HL-60 (cell line): ENCODE results near the gene ZNF292.

Experiments used
- DNase-seq, 2 experiments: peaks; one replicate each; pipeline ENCODE4 v3.0.0-alpha.2; 2010 to 2020; ENCODE audit warnings: low read depth in 1 of 2, low spot score in 1 of 2
- H3K27ac ChIP-seq: fragments of 250-450 bp; sonication (Bioruptor Pico); replicated peaks from 2 replicates; pipeline ENCODE4 v1.5.1; 2020; ENCODE audit warnings: mild to moderate bottlenecking, moderate library complexity
- H3K27me3 ChIP-seq: fragments of 250-450 bp; sonication (Bioruptor Pico); 2 replicates; pipeline ENCODE4 v1.5.1; 2021; ENCODE audit warnings: mild to moderate bottlenecking, moderate library complexity; ENCODE audit not compliant: insufficient read depth, poor library complexity, severe bottlenecking
- H3K4me3 ChIP-seq: replicated peaks from 2 replicates; pipeline ENCODE4 v1.5.1; 2011; ENCODE audit warnings: mild to moderate bottlenecking, control low read depth, low read length; ENCODE audit not compliant: insufficient read depth
- GABPA ChIP-seq: IDR thresholded peaks from 2 replicates; pipeline ENCODE4 v1.6.1; 2012; ENCODE audit warnings: low read depth
- POLR2AphosphoS5 ChIP-seq: IDR thresholded peaks from 2 replicates; pipeline ENCODE4 v1.6.1; 2012; ENCODE audit warnings: low read depth
- SPI1 ChIP-seq: IDR thresholded peaks from 2 replicates; pipeline ENCODE4 v1.6.1; 2012; ENCODE audit warnings: low read depth, mild to moderate bottlenecking, borderline replicate concordance
- TF ChIP-seq, protein P1 (sequence below): IDR thresholded peaks from 2 replicates; pipeline ENCODE4 v1.6.1; 2012; ENCODE audit warnings: low read depth; ENCODE audit not compliant: insufficient replicate concordance
- TF ChIP-seq, protein P2 (sequence below): IDR thresholded peaks from one replicate; pipeline ENCODE4 v1.5.1; 2011; ENCODE audit warnings: low read length, control low read depth, inconsistent platforms; ENCODE audit not compliant: insufficient read depth

Gene ZNF292

GRCh38 chr6:87261534-87261933, 106.2 kb downstream of the ZNF292 start:
- no peak overlapping the region for H3K27ac ChIP-seq
- no peak for DNase-seq
- no peak overlapping the region for H3K4me3 ChIP-seq
- no peak for TF ChIP-seq SPI1
- no peak for TF ChIP-seq POLR2AphosphoS5
- TF ChIP-seq, protein P1, sequence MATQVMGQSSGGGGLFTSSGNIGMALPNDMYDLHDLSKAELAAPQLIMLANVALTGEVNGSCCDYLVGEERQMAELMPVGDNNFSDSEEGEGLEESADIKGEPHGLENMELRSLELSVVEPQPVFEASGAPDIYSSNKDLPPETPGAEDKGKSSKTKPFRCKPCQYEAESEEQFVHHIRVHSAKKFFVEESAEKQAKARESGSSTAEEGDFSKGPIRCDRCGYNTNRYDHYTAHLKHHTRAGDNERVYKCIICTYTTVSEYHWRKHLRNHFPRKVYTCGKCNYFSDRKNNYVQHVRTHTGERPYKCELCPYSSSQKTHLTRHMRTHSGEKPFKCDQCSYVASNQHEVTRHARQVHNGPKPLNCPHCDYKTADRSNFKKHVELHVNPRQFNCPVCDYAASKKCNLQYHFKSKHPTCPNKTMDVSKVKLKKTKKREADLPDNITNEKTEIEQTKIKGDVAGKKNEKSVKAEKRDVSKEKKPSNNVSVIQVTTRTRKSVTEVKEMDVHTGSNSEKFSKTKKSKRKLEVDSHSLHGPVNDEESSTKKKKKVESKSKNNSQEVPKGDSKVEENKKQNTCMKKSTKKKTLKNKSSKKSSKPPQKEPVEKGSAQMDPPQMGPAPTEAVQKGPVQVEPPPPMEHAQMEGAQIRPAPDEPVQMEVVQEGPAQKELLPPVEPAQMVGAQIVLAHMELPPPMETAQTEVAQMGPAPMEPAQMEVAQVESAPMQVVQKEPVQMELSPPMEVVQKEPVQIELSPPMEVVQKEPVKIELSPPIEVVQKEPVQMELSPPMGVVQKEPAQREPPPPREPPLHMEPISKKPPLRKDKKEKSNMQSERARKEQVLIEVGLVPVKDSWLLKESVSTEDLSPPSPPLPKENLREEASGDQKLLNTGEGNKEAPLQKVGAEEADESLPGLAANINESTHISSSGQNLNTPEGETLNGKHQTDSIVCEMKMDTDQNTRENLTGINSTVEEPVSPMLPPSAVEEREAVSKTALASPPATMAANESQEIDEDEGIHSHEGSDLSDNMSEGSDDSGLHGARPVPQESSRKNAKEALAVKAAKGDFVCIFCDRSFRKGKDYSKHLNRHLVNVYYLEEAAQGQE, result no peak
- no peak for TF ChIP-seq GABPA
- TF ChIP-seq, protein P2, sequence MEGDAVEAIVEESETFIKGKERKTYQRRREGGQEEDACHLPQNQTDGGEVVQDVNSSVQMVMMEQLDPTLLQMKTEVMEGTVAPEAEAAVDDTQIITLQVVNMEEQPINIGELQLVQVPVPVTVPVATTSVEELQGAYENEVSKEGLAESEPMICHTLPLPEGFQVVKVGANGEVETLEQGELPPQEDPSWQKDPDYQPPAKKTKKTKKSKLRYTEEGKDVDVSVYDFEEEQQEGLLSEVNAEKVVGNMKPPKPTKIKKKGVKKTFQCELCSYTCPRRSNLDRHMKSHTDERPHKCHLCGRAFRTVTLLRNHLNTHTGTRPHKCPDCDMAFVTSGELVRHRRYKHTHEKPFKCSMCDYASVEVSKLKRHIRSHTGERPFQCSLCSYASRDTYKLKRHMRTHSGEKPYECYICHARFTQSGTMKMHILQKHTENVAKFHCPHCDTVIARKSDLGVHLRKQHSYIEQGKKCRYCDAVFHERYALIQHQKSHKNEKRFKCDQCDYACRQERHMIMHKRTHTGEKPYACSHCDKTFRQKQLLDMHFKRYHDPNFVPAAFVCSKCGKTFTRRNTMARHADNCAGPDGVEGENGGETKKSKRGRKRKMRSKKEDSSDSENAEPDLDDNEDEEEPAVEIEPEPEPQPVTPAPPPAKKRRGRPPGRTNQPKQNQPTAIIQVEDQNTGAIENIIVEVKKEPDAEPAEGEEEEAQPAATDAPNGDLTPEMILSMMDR, result no peak
- no peaks in the 10 kb centered on the region for H3K27me3 ChIP-seq

DNA sequence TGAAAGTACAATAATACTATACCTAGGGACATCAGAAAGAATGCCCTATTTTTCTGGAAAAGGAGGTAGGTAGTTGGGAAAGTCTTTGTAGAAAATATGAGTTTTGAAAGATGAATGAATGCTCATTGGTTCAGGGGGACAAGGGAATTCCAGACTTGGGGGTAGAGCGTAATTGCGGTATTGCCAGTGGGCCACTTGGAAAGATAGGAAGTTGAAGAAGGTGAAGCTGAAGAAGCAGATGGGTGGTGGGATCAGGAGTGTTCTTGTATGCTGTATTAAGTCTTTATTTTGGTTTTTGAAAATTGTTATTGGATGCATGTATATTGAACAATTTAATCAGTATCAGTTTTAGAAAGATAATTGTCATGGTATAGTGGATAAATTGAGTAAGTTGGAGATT, 109.1 kb downstream of the ZNF292 start:
- no peak overlapping the region for H3K27ac ChIP-seq
- TF ChIP-seq POLR2AphosphoS5 (no peak), SPI1 (no peak), GABPA (no peak)
- TF ChIP-seq, protein P2, result no peak
- TF ChIP-seq, protein P1, result no peak

GRCh38 chr6:87274660-87275274, 119.4 kb downstream of the ZNF292 start:
- DNase-seq, result no peak
- H3K4me3 ChIP-seq, result no peak overlapping the region
- H3K27ac ChIP-seq, result no peak overlapping the region
- H3K27me3 ChIP-seq, result peaks cover 2% of the 10 kb centered on the region
- TF ChIP-seq, protein P2, result no peak
- TF ChIP-seq, protein P1, result no peak
- TF ChIP-seq GABPA, result no peak
- no peak for TF ChIP-seq SPI1
- TF ChIP-seq POLR2AphosphoS5, result no peak

More for the DNA sequence above, 109.1 kb downstream of the ZNF292 start:
- no peak overlapping the region for H3K4me3 ChIP-seq
- no peaks in the 10 kb centered on the region for H3K27me3 ChIP-seq
- no peak for DNase-seq
